CD14-positive monocyte (primary cell): ENCODE results near the gene ARID3B. TPM values are rescaled to one million over a fixed set of nuclear protein-coding genes. Genes with fewer than 3 reads are reported as not detected.
A peak's percentile ranks its signal among the peaks of the same experiment; 100 is the strongest.

Source experiments
- DNase-seq, 3 donors: peaks; one replicate each; pipeline ENCODE4 v3.0.0-alpha.2; 2011 to 2022
- H2AFZ ChIP-seq: 2 replicates; pipeline ENCODE4 v1.6.0; 2012; ENCODE audit warnings: mild to moderate bottlenecking, low read depth, low read length, inconsistent platforms; ENCODE audit not compliant: insufficient read depth, poor library complexity, severe bottlenecking
- H3K27ac ChIP-seq, 2 donors: 1 replicate in 1 of 2; 2 replicates in 1 of 2; pipeline ENCODE4 v1.5.1; 2012 to 2013; ENCODE audit warnings: low read length in 2 of 2, control low read depth in 1 of 2, inconsistent platforms in 1 of 2, low read depth in 1 of 2, mild to moderate bottlenecking in 1 of 2
- H3K27me3 ChIP-seq, 2 donors: one replicate each; pipeline versions ENCODE4 v1.6.0 to v1.6.1; 2011 to 2013; ENCODE audit warnings: low read length in 2 of 2; ENCODE audit not compliant: control insufficient read depth in 2 of 2, insufficient read depth in 2 of 2
- H3K36me3 ChIP-seq, 2 donors: replicated peaks in 1 of 2; 1 replicate in 1 of 2; 2 replicates in 1 of 2; pipeline versions ENCODE4 v1.5.1 to v1.6.1; 2012 to 2013; ENCODE audit warnings: low read length in 2 of 2, control low read depth in 1 of 2, inconsistent platforms in 1 of 2, mild to moderate bottlenecking in 1 of 2; ENCODE audit not compliant: insufficient read depth in 2 of 2, control insufficient read depth in 1 of 2
- H3K4me1 ChIP-seq, 2 donors: 1 replicate in 1 of 2; 2 replicates in 1 of 2; pipeline versions ENCODE4 v1.5.1 to v1.6.1; 2012 to 2013; ENCODE audit warnings: low read length in 2 of 2, control low read depth in 1 of 2, inconsistent platforms in 1 of 2, mild to moderate bottlenecking in 1 of 2, moderate library complexity in 1 of 2; ENCODE audit not compliant: insufficient read depth in 2 of 2, control insufficient read depth in 1 of 2
- H3K4me2 ChIP-seq: replicated peaks from 2 replicates; pipeline ENCODE3; 2012; ENCODE audit warnings: low read length, moderate library complexity, mild to moderate bottlenecking; ENCODE audit not compliant: poor library complexity, severe bottlenecking; ENCODE audit errors: extremely low read depth
- H3K4me3 ChIP-seq, 3 experiments: fragments of 200-600 bp in 1 of 3; sonication (generic) in 1 of 3; replicated peaks in 1 of 3; 1 replicate in 2 of 3; 2 replicates in 1 of 3; pipeline ENCODE4 v1.5.1; 2011 to 2013; ENCODE audit warnings: low read length in 3 of 3, mild to moderate bottlenecking in 3 of 3, control low read depth in 2 of 3, low read depth in 2 of 3, inconsistent platforms in 1 of 3, moderate library complexity in 1 of 3
- H3K79me2 ChIP-seq: 2 replicates; pipeline ENCODE4 v1.6.0; 2012; ENCODE audit warnings: mild to moderate bottlenecking, control low read depth, inconsistent platforms, low read length, moderate library complexity; ENCODE audit not compliant: insufficient read depth
- H3K9ac ChIP-seq: 2 replicates; pipeline ENCODE4 v1.6.0; 2017; ENCODE audit warnings: low read length, mild to moderate bottlenecking; ENCODE audit not compliant: insufficient read depth, poor library complexity, severe bottlenecking
- H3K9me3 ChIP-seq, 2 donors: replicated peaks in 1 of 2; 1 replicate in 1 of 2; 2 replicates in 1 of 2; pipeline versions ENCODE4 v1.5.1 to v1.6.1; 2012 to 2013; ENCODE audit warnings: low read length in 2 of 2, control low read depth in 1 of 2; ENCODE audit not compliant: control insufficient read depth in 1 of 2, insufficient read depth in 1 of 2
- H4K20me1 ChIP-seq: 2 replicates; pipeline ENCODE4 v1.6.0; 2012; ENCODE audit warnings: mild to moderate bottlenecking, low read length, control low read depth, moderate library complexity; ENCODE audit not compliant: insufficient read depth
- H3K27ac Mint-ChIP-seq, 7 donors: one replicate each; pipeline ENCODE4 v1.8.0; 2020; ENCODE audit warnings: mild to moderate bottlenecking in 7 of 7, mixed read lengths in 7 of 7, moderate library complexity in 6 of 7, inconsistent platforms in 2 of 7
- H3K27me3 Mint-ChIP-seq, 3 donors: one replicate each; pipeline ENCODE4 v1.8.0; 2021 to 2022; ENCODE audit warnings: low read depth in 3 of 3, mild to moderate bottlenecking in 3 of 3, mixed read lengths in 3 of 3, moderate library complexity in 3 of 3, inconsistent platforms in 1 of 3
- H3K36me3 Mint-ChIP-seq, 2 donors: one replicate each; pipeline ENCODE4 v1.8.0; 2020; ENCODE audit warnings: mixed read lengths in 2 of 2, inconsistent platforms in 1 of 2, mild to moderate bottlenecking in 1 of 2
- H3K4me1 Mint-ChIP-seq: one replicate; pipeline ENCODE4 v1.8.0; 2020; ENCODE audit warnings: mild to moderate bottlenecking, mixed read lengths
- H3K4me3 Mint-ChIP-seq, 2 donors: one replicate each; pipeline ENCODE4 v1.8.0; 2020; ENCODE audit warnings: mild to moderate bottlenecking in 2 of 2, mixed read lengths in 2 of 2, moderate library complexity in 1 of 2
- H3K9me3 Mint-ChIP-seq, 7 donors: one replicate each; pipeline ENCODE4 v1.8.0; 2020 to 2022; ENCODE audit warnings: mixed read lengths in 7 of 7, mild to moderate bottlenecking in 6 of 7, moderate library complexity in 6 of 7, inconsistent platforms in 2 of 7
- WGBS: methylation state at CpG from one replicate; pipeline ENCODE4 v1.1.5; 2013; ENCODE audit warnings: missing lambda C conversion rate; ENCODE audit not compliant: insufficient coverage; 5-methylcytosine and 5-hydroxymethylcytosine counted together
- intact Hi-C, 2 donors: fragments of 100-400 bp; cut with micrococcal nuclease; formaldehyde crosslinking; loops; one replicate each; pipeline versions ENCODE4 v1.15.0 to v1.15.1; 2023
- polyA plus RNA-seq, 3 donors: library from polyadenylated mRNA; depleted of rRNA in 1 of 3; unstranded in 2 of 3; stranded (reverse) in 1 of 3; fragments of 300-500 nt in 2 of 3; fragments of >200 nt in 1 of 3; fragmentation: Illumina TruSeq in 2 of 3; gene quantifications; 1 replicate in 2 of 3; 2 replicates in 1 of 3; pipeline ENCODE4 v1.2.3, GENCODE V29; 2012 to 2021
- TF ChIP-seq, protein P1 (sequence below): fragments of 200-600 bp; IDR thresholded peaks from one replicate; pipeline ENCODE4 v1.8.0; 2022; ENCODE audit warnings: antibody characterized with exemption, mild to moderate bottlenecking

Gene ARID3B
- polyA plus RNA-seq, 3 donors = 2.3 to 17.4 (median 4.4) TPM

DNA sequence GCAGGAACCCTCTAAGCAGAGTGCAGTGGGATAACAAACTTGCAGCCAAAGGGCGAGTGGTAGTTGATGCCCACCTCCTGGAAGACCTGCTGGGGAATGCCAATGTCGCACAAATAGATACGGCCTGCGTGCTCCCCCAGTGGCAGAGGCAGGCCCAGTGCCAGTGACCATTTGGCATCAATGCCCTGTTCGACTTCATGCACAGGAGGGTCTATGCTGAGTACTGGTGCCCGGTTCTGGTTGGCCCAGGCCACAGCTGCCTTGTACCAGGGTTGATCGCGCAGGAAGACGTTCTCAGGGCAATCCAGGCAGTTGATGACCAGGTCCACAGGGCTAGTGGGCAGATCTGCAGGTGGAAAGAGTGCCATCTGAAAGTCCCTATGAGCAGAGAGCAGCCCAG lies 91.6 kb downstream of the ARID3B start:
- no peaks in the 10 kb centered on the region for H3K79me2 ChIP-seq
- H4K20me1 ChIP-seq = peaks cover 83% of the 10 kb centered on the region
- no peak for DNase-seq
- TF ChIP-seq, protein P1, sequence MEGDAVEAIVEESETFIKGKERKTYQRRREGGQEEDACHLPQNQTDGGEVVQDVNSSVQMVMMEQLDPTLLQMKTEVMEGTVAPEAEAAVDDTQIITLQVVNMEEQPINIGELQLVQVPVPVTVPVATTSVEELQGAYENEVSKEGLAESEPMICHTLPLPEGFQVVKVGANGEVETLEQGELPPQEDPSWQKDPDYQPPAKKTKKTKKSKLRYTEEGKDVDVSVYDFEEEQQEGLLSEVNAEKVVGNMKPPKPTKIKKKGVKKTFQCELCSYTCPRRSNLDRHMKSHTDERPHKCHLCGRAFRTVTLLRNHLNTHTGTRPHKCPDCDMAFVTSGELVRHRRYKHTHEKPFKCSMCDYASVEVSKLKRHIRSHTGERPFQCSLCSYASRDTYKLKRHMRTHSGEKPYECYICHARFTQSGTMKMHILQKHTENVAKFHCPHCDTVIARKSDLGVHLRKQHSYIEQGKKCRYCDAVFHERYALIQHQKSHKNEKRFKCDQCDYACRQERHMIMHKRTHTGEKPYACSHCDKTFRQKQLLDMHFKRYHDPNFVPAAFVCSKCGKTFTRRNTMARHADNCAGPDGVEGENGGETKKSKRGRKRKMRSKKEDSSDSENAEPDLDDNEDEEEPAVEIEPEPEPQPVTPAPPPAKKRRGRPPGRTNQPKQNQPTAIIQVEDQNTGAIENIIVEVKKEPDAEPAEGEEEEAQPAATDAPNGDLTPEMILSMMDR = no peak
- Mint-ChIP-seq H3K9me3 (no peaks in the 10 kb centered on the region), H3K36me3 (peaks cover 83 to 95% of the 10 kb centered on the region in 2 donors), H3K4me1 (no peaks in the 10 kb centered on the region), H3K4me3 (no peak overlapping the region), H3K27ac (peak overlapping the region in 1 of 7 donors; percentile 69), H3K27me3 (no peaks in the 10 kb centered on the region)
- no peak overlapping the region for H3K27ac ChIP-seq
- H2AFZ ChIP-seq = no peak overlapping the region
- no peaks in the 10 kb centered on the region for H3K27me3 ChIP-seq
- 92% methylated on average over 9 of the region's 9 CpGs for WGBS
- intact Hi-C loops = loop anchor here (5.0 to 10.0 kb wide), 2 partner anchors 172 to 260 kb away; no protein-coding TSS in a partner anchor
- no peaks in the 10 kb centered on the region for H3K9me3 ChIP-seq
- no peak overlapping the region for H3K4me3 ChIP-seq
- H3K36me3 ChIP-seq = peaks cover 96 to 100% of the 10 kb centered on the region in 2 donors
- H3K4me2 ChIP-seq = no peak overlapping the region
- no peak overlapping the region for H3K9ac ChIP-seq
- H3K4me1 ChIP-seq = no peaks in the 10 kb centered on the region

DNA sequence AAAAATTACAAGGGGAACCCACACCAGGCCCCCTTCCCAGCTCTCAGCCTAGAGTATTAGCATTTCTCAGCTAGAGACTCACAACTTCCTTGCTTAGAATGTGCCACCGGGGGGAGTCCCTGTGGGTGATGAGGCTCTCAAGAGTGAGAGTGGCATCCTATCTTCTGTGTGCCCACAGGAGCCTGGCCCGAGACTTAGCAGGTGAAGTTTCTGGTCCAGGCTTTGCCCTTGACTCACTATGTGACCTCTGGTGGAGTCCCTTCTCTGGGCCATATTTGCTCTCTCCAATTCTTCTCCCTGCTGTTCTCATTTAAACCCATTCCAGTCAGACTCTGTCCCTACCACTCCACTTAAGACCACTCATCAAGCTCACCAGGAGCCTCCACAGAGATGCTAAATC lies 92.8 kb downstream of the ARID3B start:
- Histone ChIP-seq H3K9ac (no peak overlapping the region), H3K4me2 (no peak overlapping the region), H4K20me1 (peaks cover 72% of the 10 kb centered on the region), H3K36me3 (peaks cover 93 to 100% of the 10 kb centered on the region in 2 donors), H3K4me3 (no peak overlapping the region), H3K27ac (no peak overlapping the region), H3K79me2 (no peaks in the 10 kb centered on the region), H3K4me1 (no peaks in the 10 kb centered on the region), H3K9me3 (no peaks in the 10 kb centered on the region), H2AFZ (no peak overlapping the region), H3K27me3 (no peaks in the 10 kb centered on the region)
- Mint-ChIP-seq H3K36me3 (peaks cover 80 to 95% of the 10 kb centered on the region in 2 donors), H3K4me3 (no peak overlapping the region), H3K9me3 (no peaks in the 10 kb centered on the region), H3K27me3 (peaks cover 0 to 2% (median 0%) of the 10 kb centered on the region in 3 donors), H3K27ac (peak overlapping the region in 1 of 7 donors; percentile 59), H3K4me1 (no peaks in the 10 kb centered on the region)
- intact Hi-C loops = loop anchor here (2.0 to 10.0 kb wide), 3 partner anchors 137 to 261 kb away; no protein-coding TSS in a partner anchor
- 87% methylated on average over 2 of the region's 2 CpGs for WGBS
- TF ChIP-seq, protein P1 = no peak
- DNase-seq = no peak
